HG03060 (cell line): ENCODE measurements around the gene YPEL5.

Source experiments
- ATAC-seq: cut with Tn5 transposase; IDR thresholded peaks from one replicate; pipeline ENCODE4 v1.9.1; 2021; ENCODE audit warnings: low read depth, moderate number of reproducible peaks; ENCODE audit not compliant: unreplicated experiment

The YPEL5 gene

GRCh38 chr2:30164131-30164925 is 17.5 kb downstream of the YPEL5 start:
- no peak for ATAC-seq

GRCh38 chr2:30165050-30165520 is 18.3 kb downstream of the YPEL5 start:
- ATAC-seq = no peak

- ATAC-seq = no peak
Measured at GRCh38 chr2:30165617-30166016, 18.8 kb downstream of the YPEL5 start.

DNA sequence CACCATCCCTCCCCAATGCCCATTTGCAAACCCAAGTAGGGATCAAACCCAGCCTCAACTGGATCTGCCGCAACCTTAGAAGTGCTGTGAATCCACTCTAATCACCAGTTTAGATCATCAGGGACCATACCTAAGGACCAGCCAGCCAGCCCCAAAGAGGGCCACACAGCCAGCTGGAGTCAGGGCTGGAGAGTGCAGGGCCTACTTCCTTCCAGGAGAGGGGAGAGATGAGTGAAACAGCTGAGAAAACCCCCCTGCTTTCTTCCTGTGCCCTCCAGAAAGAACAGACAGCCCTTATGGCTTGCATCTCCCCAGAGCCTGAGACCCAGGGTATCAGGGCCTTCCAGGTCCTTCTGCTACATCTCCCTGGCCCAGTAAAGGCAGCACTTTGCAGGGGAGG is 25.8 kb downstream of the YPEL5 start:
- no peak for ATAC-seq

- no peak for ATAC-seq
Measured at GRCh38 chr2:30177440-30177839, 30.6 kb downstream of the YPEL5 start.

DNA sequence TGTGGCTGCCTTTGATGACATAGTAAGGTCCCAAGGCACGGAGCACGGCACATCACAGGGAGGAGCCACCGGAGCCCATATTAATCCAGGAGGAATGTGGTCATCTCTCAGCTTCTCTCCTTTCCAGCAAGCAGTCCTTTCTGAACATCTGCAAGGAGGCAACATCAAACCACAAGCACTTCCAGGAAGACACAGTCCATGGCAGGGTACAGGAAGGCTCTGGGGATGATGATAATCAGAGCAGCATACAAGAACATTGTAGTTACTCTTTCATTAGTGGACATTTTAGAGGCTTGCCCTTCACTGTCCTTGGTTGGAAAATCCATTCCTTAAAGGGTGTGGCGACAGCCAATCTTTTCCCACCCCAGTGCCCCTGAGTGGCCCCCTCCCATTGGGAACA is 31.1 kb downstream of the YPEL5 start:
- no peak for ATAC-seq

GRCh38 chr2:30178618-30179434 is 32.0 kb downstream of the YPEL5 start:
- no peak for ATAC-seq

GRCh38 chr2:30179536-30179935 is 32.7 kb downstream of the YPEL5 start:
- ATAC-seq = no peak

DNA sequence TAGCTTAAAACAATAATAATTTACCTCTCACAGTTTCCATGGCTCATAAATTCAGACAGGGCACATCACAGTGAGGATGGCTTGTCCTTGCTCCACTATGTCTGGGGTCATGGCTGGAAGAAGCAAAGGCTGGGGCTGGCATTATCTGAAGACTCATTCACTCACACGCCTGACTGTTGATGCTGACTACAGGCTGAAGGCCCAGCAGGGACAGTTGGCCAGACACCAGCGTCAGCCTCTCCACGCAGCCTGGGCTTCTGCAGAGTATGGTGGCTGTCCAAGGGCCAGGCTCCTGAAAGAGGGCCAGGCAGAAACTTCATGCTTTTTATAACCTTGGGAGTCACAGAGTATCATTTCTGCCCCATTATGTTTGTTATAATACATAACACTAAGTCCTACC is 33.4 kb downstream of the YPEL5 start:
- ATAC-seq = no peak

DNA sequence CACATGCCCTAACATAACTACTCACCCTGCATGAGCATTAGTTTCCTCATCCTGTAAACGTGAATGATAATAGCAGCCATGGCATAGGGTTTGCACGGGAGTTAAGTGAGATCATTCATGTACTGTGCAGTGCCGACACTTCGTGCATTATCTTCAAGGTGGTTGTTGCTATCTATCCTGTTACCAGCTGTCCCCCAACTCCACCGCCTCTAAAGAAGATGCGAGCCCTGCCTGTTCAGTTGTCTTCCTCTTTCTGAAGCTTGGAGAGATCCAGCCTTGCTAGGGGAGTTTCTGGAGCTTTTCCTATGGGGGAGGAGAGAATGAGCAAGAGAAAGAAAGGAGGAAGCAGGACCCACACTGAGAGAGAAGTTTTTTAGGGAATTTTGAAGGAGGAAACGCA is 34.4 kb downstream of the YPEL5 start:
- no peak for ATAC-seq

DNA sequence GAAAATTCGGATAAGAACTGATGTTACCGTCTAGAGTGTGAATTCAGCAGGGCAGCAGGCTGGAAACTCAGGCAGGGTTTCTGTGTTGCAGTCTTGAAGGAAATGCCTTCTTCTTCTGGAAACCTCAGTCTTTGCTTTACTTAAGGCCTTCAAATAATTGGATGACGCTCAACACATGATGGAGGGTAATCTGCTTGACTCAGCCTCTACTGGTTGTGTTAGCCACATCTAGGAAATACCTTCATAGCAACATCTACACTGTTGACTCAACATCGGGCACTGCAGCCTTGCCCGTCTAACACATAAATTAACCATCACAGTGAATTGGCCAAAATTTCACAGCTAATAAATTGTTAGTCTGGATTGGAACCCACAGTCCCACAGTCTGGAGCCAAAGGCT is 37.2 kb downstream of the YPEL5 start:
- ATAC-seq = no peak

DNA sequence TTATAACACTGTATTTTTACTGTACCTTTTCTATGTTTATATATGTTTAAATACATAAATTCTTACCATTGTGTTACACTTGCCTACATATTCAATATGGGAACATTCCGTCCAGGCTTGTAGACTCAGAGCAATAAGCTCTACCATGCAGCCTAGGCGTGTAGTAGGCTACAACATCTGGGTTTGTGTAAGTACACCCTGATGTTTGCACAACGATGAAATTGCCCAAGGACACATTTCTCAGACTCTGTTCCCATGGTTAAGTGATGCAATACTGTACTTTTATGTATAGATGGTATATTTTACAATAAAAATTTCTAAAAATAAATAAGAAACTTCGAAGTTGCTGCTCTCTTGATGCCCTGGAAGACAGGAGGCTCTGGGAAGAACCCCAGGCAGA is 38.4 kb downstream of the YPEL5 start:
- no peak for ATAC-seq

GRCh38 chr2:30188292-30188691 is 41.5 kb downstream of the YPEL5 start:
- ATAC-seq = no peak

DNA sequence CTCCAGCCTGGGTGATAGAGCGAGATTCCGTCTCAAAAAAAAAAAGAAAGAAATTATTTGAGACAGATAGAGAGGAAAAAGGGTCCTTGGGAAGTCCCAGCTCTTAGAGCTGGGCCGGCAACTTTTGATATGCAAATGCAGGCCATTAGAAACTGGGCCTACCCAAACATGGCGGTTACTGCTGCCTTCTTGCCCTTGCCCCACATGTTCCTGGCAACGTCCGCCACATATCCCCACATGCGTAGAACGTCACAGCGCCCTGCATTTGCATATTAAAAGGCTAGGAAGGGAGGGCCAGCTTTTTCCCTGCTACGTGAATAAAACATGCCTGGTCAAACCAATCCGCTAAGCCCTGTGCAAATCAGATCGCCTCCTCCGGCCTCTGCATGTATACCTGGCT is 43.8 kb downstream of the YPEL5 start:
- no peak for ATAC-seq

DNA sequence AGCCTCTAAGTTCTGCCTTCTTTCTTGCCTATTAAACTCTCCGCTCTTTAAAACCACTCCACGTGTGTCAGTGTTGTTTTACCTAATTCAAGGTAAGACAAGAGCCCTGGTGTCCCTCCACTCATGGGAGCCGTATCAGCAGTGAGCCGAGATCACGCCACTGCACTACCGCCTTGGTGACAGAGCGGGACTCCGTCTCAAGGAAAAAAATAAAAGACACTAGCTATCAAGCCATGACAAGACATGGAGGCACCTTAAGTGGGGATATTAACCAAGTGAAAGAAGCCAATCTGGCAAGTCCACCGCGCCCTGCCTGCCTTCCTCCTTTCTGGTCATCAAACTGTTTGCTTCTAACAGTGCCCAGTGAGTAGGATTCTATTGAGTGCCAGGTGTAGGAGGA is 44.3 kb downstream of the YPEL5 start:
- ATAC-seq = no peak

GRCh38 chr2:30191819-30192271 is 45.0 kb downstream of the YPEL5 start:
- ATAC-seq = no peak

GRCh38 chr2:30192314-30192713 is 45.5 kb downstream of the YPEL5 start:
- ATAC-seq = no peak

GRCh38 chr2:30193104-30193681 is 46.4 kb downstream of the YPEL5 start:
- ATAC-seq = no peak

DNA sequence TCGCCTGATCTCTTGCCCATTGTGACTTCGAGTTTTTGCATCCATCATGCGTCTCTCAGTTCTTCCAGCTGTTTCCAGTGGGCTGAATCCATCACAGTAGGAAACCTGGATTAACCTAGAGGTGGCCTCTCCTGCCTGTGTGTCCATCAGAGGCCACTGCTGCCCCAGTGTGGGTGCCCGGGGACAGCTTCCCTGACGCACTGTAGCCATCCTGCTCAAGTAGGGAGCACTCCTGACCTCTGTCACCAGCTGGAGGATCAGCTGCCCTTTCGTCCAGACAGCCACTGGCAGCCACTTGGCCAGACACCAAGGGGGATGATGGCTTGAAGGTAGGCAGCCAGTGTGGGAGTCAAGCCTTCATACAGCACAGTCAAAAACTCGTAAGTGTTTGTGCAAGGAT is 47.6 kb downstream of the YPEL5 start:
- ATAC-seq = no peak

GRCh38 chr2:30195016-30195415 is 48.2 kb downstream of the YPEL5 start:
- ATAC-seq = no peak

GRCh38 chr2:30197570-30198192 is 50.9 kb downstream of the YPEL5 start:
- ATAC-seq = no peak
